GM21360 (cell line): ENCODE measurements around the gene PLPPR1.
"Not testable (repeated sequence)": the region's sequence is repeated elsewhere in the genome, so short reads cannot be mapped to it uniquely, and the experiment has no call there.

ENCODE experiments used
- ATAC-seq: cut with Tn5 transposase; IDR thresholded peaks from one replicate; pipeline ENCODE4 v1.9.1; 2021; ENCODE audit warnings: mild to moderate bottlenecking, moderate library complexity; ENCODE audit not compliant: unreplicated experiment

Gene PLPPR1

GRCh38 chr9:101039581-101039980, 11.1 kb downstream of the PLPPR1 start:
- ATAC-seq, result not testable (repeated sequence)

GRCh38 chr9:101047848-101048397, 19.4 kb downstream of the PLPPR1 start:
- ATAC-seq, result no peak

- ATAC-seq, result no peak
These were observed 22.1 kb downstream of the PLPPR1 start for GRCh38 chr9:101050650-101051049.

GRCh38 chr9:101054657-101055056, 26.1 kb downstream of the PLPPR1 start:
- ATAC-seq, result no peak

- no peak for ATAC-seq
These were observed 27.0 kb downstream of the PLPPR1 start for GRCh38 chr9:101055516-101055915.

- ATAC-seq, result no peak
These were observed 34.2 kb downstream of the PLPPR1 start for GRCh38 chr9:101062686-101063085.

GRCh38 chr9:101063192-101063591, 34.7 kb downstream of the PLPPR1 start:
- no peak for ATAC-seq

GRCh38 chr9:101064206-101064605, 35.7 kb downstream of the PLPPR1 start:
- ATAC-seq, result no peak

GRCh38 chr9:101065930-101066329, 37.4 kb downstream of the PLPPR1 start:
- no peak for ATAC-seq

- no peak for ATAC-seq
These were observed 40.2 kb downstream of the PLPPR1 start for GRCh38 chr9:101068696-101069095.

GRCh38 chr9:101072259-101072658, 43.7 kb downstream of the PLPPR1 start:
- ATAC-seq, result no peak

GRCh38 chr9:101073122-101073521, 44.6 kb downstream of the PLPPR1 start:
- no peak for ATAC-seq

GRCh38 chr9:101081641-101082040, 53.1 kb downstream of the PLPPR1 start:
- no peak for ATAC-seq

GRCh38 chr9:101083448-101084202, 55.1 kb downstream of the PLPPR1 start:
- ATAC-seq, result no peak

GRCh38 chr9:101087426-101087825, 58.9 kb downstream of the PLPPR1 start:
- ATAC-seq, result no peak

GRCh38 chr9:101092922-101093321, 64.4 kb downstream of the PLPPR1 start:
- ATAC-seq, result no peak

- ATAC-seq, result no peak
These were observed 65.1 kb downstream of the PLPPR1 start for GRCh38 chr9:101093620-101094019.

- ATAC-seq, result no peak
These were observed 66.2 kb downstream of the PLPPR1 start for GRCh38 chr9:101094686-101095085.

GRCh38 chr9:101097210-101097609, 68.7 kb downstream of the PLPPR1 start:
- no peak for ATAC-seq

- no peak for ATAC-seq
These were observed 69.9 kb downstream of the PLPPR1 start for GRCh38 chr9:101098392-101098791.

GRCh38 chr9:101114317-101114716, 85.8 kb downstream of the PLPPR1 start:
- no peak for ATAC-seq

- ATAC-seq, result no peak
These were observed 86.6 kb downstream of the PLPPR1 start for GRCh38 chr9:101115102-101115501.

- ATAC-seq, result no peak
These were observed 88.6 kb downstream of the PLPPR1 start for GRCh38 chr9:101117161-101117560.
